LoVo (cell line): ENCODE results near the gene CHD9NB.
"Not testable (repeated sequence)": the region's sequence is repeated elsewhere in the genome, so short reads cannot be mapped to it uniquely, and the experiment has no call there.

Source experiments
- DNase-seq: peaks from one replicate; pipeline ENCODE4 v3.0.0-alpha.2; 2016; ENCODE audit warnings: low spot score

CHD9NB gene

DNA sequence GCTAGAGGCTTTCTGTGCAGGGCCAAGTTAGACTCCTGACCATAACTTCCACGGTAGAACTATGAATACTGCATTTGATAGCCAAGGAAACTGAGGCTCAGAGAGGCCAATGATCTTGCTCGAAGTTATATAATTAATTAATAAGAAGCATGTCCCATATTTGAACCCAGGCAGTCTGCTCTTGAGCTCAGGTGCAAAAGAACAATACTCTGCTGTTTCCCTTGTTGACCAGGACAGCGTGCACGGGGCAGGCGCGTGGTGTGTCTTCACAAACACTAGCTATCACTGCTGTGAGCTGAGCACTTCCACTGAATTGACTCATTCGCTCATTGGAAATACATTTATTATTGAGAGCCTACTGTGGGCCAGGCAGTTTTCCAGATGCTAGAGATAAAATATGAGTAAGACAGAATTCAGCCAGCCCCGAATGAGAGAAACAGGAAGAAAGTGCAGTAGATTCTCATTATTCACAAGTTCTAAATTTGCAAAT lies 3.7 kb upstream of the CHD9NB start:
- no peak for DNase-seq

DNA sequence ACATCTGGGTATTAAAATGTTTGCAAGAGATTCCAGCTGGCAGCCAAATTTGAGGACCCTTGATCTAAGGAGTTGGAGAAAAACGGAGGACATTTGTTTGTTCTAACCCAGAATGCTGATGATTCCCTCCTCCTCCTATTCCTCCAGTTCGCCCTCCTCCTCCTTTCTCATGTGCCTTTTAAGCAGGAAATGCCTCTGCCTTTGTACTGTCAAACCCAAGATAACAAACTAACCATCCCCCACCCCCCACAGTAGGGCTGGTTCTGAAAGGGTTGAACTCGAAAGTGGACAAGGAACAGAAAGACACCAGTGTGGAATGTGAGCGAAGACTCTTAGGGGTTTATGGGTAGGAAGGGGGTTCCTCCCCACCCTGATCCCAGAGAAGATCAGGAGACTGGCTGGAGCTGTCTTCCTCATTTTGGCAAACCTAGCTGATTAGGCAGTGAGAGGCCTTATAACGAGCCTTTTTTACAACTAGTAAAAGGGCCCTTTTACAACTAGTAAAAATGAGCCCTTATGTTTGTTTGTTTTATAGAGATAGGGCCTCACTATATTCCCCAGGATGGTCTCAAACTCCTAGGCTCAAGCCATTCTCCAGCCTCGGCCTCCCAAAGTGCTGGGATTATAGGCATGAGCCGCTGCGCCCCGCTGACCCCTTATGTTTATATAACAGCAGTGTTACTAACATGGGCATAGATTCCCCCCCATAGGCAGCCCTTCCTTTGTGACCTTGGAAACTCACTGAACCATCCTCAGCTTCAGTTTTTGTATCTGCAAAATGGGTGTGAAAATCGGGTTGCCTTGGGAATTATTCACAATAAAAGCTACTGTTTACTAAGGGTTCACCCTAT lies 3.1 kb upstream of the CHD9NB start:
- no peak for DNase-seq

DNA sequence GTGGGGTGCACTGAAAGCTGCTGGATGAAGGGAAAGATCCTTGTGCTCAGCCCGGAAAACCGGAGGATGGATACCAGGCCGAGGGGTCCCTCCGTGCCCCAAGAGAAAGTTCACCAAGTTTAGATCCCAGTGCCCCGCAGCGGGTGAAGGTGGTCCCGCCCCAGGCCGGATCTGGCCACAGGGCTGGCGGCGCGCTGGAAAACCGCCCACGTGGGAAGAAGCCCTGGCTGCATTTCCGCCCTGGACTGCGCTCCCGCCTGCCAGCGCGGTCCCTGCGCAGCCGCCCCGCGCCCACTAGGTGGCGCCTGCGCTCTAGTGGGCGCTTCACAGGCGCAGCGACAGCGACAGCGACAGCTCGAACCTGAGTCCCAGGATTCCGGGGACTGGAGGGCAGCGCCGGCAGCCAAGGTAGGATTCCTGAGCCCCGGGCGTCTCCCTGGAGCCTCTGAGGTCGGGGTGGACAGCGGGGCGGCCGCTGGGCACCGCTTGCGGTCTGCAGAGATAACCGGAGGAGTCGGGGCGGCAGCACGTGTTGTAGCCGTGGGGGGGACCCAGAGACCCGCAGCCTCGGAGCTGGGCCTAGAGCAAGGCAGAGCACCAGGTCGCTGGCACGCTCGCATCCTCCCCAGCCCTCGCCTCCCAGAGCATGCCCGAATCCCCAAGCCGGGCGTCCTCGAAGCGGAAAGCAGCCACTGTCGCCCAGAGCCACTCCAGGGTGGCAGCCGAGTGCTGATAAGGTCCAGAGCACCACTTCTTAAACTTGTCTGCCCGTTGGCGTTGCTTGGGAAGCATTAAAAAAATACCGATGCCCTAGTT lies 2.2 kb upstream of the CHD9NB start, which contains the start of gene CHD9:
TSS of gene CHD9 (plus strand) at position 322 of the 816 bp plus-strand sequence. CDS start 101,099 bp downstream, outside the sequence.
- DNase-seq, result peak; percentile 92

DNA sequence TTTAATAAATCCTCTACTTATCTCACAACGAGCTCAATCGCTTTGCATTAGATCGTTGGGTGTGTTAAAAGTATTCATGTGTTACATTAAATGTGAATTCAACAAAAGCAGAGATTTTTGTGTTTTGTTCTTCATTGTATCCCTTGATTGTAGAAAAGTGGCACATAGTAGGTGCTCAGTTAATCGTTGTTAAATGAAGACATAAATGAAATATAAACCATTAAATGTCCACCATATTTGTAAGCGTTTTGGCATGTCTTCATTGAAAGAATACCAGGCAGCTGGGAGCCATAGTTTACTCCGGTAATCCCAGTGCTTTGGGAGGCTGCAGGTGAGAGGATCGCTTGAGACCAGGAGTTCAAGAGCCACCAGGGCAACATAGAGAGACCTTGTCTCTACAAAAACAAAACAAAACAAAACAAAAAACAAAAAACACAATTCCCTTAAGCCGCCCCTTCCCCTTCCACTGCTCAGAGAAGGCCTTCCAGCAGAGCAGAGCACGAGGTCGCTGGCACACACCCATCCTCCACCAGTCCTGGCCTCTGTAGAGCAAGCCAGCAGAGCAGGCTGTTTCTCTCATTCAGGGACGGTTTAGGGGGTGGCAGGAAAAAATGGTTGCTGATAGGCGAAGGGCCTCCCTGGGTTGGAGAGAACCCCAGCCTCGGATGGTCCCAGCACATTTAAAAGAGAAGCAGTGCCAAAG lies 1.4 kb upstream of the CHD9NB start:
- no peak for DNase-seq

DNA sequence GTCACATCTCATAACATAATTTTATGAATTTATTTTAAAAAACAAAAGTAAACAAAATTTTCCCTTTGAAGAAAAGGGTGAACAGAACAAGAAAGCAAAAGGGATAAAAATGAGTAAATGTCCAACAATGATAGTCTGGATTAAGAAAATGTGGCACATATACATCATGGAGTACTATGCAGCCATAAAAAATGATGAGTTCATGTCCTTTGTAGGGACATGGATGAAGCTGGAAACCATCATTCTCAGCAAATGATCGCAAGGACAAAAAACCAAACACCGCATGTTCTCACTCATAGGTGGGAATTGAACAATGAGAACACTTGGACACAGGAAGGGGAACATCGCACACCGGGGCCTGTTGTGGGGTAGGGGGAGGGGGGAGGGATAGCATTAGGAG lies 1.4 kb downstream of the CHD9NB start:
- DNase-seq, result not testable (repeated sequence)

DNA sequence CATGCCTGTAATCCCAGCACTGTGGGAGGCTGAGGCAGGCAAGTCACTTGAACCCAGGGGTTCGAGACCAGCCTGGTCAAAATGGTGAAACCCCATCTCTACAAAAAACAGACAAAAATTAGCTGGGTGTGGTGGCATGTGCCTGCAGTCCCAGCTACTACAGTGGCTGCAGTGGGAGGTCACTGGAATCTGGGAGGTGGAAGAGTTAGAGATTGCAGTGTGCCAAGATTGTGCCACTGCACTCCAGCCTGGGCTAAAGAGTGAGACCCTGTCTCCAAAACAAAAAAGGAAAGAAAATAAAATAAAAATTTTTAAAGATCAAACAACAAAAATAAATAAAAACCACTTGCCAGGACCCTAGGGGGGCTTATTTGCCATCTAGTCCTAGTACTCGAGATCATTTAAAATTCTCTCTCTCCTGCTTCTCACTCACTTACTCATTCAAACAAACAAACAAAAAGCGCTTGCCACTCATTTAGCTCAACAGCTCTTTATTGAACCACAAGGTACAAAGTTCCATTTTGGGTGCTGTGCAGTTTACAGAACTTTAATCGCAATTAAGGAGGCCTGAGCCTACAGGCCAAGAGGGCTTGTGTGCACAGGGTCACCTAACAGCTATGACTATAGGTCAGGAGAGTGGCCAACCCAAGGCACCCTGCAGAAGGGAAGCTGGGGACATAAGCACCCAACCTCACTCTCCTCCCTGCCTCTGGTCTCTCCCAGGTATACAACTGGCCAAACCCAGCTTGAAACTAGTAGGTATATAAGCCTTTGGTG lies 4.4 kb downstream of the CHD9NB start:
- DNase-seq, result peak; percentile 66

DNA sequence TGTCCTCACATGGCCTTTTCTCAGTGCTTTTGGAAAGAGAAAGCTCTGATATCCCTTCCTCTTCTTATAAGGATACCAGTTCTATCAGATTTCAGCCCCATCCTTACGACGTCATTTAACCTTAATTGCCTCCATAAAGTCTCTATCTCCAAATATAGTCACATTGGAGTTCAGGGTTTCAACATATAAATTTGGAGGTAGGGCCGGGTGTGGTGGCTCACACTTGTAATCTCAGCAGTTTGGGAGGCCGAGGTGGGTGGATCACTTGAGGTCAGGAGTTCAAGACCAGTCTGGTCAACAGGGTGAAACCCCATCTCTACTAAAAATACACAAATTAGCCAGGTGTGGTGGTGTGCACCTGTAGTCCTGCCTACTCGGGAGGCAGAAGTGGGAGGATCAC lies 5.2 kb downstream of the CHD9NB start:
- DNase-seq, result not testable (repeated sequence)

DNA sequence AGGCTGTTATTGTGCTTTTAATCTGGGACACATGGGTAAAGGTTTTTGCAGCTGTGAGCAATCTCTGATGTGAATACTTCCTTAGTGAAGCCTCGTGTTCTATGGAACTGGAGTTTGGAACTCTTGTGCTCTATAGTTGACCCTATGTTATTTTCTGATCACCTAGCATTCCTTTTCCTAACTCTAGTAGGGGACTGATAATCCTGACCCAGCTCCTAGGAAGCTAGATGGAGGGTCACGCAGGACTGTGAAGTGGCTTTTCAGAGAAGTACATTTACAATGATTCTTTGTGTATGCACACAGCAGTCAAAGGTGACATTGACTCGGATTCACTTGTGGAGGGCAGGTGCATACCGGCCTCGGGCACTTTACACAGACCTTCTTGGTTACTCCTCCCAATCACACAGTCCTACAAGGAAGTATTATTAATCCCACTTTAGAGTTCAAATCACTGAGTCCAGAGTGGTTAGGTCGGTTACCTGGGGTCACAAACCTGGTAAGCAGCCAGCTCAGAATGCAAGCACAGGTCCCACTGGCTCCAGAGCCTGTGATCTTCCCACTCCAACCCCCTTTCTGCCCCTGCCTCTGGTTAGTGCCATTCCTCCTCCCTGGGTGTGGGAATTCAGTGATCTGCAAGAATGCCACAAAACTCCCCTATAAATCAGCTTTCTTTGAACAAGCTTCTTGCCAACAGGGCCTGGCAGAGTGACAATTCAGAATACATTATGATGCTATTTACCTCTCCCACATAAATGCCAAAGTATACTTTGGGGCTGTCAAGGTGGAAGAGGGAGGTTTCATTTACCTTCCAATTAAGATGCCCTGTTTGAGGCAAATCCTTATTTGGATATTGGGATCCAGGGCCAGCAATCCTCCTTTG lies 7.1 kb downstream of the CHD9NB start:
- peak; percentile 60 for DNase-seq

DNA sequence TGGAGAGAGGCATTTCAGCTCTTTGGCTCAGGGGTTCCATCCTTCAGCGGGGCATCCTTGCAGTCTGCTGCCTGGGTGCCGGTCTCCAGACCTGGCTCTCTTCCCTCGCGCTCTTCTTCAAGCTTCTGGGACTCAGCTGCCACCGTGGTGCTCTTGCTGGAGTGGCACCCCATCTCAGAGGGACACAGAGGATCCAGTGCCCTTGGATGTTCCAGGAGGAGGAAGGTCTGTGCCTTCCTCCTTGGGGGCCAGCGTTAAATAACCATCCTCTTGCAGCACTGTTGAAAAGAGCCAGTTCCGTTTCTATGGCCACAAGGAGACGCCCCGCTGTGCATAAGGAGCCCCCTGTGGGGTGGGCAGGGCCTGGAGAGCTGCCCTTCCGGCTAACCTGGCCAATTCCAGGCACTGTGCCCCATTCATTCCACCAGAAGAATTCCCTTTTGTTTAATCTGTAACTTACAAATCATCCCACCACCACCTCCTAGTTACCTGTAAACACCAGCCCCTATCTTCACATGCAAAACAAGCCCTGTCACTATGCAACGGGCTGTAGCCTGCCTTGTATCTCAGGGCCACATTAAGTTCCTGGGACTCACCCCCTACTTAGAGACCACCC lies 8.6 kb downstream of the CHD9NB start:
- peak; percentile 82 for DNase-seq

DNA sequence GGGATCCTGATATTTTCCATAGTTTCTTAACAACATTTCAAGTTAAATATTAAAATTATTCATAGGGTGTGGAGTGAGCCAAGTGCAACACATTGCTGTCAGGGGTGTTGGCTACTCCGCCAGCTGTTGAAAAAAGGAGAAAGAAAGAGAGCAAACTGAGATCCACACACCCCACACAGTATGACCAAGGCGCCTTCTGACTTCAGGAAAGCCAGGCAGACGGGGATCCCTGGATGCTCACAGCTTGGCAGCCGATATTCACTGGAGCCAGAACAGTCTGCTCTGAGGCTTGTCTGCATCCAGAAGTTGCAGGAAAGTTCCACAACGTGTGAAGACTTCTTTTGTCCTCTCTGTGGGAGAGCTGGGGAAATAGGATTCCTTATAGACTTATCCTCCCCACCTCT lies 9.3 kb downstream of the CHD9NB start:
- DNase-seq, result no peak

DNA sequence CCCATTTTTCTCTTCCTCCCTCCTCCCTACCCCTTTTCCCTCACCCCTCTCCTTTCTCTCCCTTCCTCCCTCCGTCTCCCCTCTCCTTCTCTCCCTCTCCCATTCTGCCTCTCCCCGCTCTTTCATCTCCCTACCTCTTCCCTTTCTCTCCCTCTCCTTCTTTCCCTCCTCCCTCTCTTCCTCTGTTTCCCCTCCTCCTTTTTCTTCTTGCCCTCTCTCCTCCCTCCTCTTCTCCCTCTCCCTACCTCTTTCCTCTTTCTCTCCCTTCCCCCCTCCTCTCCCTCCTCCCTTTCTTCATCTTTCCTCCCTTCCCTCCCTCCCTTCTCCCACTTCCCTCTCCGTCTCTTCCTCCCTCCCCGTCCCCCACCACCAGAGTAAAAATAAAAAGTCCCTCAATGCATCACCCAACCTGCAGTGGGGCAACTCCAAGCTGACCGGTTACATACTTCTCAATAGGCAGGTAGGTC lies 10.4 kb downstream of the CHD9NB start:
- no peak for DNase-seq

DNA sequence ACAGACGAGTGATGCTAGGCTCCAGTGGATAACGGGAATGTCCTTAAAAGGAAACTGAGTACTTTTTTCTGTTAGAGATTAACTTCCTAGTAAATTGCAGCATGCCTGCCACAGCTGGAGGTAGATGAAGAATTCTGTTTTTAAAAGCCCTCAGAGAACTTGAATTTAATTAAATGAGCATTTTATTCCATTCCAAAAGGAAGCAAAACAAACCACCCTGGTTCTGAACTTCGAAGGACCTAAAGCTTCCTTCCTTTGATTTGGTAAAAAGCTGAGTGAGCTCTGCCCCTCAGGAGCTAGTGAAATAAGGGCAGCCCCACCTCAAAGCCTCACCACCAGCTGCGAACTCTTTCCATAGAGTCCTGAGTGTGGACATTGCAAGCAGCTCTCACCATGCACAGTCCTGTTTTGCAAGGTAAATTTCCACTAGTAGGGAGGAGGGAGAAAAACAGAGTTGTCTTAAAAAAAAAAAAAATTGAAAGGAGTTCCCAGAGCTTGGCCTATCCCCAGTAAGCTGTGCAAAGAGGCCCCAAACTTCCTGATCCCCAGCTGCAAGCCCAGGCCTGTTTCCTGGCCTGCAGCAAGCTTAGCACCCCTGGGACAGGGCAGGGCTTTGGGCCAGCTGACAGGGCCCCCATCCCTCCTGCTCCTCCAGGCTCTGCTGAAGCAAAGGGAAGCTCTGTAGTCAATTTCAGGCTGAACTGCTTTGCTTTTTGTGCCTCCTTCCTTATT lies 11.2 kb downstream of the CHD9NB start:
- DNase-seq, result peak; percentile 54

DNA sequence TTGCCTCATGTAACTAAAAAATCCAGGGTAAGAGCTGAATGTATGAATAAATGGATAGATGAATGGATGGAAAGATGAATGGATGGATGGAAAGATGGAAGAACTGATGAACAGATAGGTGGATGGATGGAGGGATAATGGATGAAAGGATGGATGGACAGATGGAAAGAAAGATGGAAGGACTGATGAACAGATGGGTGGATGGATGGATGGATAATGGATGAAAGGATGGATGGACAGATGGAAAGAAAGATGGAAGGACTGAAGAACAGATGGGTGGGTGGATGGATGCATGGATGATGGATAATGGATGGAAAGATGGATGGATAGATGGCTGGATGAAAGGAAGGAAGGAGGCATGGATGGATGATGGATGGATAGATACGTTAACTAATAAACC lies 11.9 kb downstream of the CHD9NB start:
- DNase-seq, result no peak

DNA sequence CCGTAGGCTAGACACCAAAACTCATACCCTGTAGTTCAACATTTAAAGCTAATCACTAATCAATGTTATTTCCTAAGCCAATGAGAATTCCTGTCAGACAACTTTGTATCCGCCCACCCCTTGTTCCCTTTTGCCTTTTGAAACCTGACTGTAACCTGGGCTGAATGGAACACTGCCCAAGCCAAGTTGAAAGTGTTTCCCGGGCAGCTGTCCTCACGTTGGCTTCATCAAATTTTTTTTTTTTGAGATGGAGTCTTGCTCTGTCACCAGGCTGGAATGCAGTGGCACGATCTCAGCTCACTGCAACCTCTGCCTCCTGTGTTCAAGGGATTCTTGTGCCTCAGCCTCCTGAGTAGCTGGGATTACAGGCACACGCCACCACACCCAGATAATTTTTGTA lies 16.0 kb downstream of the CHD9NB start:
- not testable (repeated sequence) for DNase-seq

DNA sequence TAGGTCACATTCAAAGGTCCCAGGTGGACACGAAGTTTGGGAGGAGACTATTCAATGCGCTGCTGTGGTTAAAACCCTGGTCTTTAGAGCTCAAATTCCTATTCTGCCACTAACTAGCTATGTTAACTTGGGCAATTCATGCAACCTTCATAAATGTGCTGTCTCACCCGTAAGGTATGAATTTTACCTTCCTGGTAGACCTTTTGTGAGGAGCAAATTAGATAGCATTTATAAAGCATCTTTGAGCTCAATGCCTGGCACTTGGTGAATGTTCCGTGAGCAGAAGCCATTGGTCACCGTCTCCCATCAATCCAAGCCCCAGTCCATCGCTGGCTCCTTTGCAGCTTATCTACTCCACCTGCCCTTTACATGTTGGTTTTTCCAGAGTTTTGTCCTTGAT lies 16.6 kb downstream of the CHD9NB start:
- DNase-seq, result no peak

DNA sequence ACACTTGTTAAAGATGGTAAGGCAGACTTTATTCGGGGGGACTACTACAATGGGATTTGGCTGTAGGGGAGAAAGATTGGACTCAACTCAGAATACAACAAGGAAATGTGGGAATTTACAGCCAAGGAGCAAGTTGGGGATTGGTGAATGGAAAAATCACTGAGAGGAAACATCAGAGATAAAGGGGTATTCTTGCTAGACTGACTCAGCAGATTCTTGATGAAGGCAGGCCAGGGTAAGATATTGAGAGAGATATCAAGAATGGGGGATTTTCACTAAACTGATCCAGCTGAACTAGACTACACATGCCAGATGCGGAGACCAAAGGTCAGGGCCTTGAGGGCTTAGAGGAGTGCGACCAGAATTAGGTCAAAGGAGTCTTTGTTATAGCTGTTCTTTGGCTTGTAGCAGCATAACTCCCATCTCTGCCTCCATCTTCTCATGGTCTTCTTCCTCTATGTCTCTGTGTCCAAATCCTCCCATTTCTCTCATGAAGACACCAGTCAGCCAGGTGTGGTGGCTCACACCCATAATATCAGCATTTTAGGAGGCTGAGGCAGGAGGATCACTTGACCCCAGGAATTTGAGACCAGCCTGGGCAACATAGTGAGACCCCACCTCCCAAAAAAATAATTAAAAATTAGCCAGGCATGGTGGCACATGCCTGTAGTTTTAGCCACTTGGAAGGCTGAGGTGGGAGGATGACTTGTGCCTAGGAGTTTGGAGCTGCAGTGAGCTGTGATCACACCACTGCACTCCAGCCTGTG lies 17.3 kb downstream of the CHD9NB start:
- no peak for DNase-seq

DNA sequence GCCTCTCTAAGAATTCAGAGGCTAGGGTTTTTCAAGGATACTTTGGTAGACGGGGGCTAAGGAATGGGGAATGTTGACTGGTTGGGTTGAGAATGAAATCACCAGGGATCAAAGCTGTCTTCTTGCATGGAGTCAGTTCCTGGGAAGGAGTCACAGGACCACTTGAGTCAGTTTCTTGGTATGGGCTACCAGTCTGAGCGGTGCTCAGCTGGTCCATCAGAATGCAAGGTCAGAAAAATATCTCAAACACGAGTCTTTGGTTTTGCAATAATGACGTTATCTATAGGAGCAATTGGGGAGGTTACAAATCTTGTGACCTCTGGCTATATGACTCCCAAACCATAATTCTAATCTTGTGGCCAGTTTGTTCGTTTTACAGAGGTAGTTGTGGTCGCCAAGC lies 18.4 kb downstream of the CHD9NB start:
- no peak for DNase-seq

DNA sequence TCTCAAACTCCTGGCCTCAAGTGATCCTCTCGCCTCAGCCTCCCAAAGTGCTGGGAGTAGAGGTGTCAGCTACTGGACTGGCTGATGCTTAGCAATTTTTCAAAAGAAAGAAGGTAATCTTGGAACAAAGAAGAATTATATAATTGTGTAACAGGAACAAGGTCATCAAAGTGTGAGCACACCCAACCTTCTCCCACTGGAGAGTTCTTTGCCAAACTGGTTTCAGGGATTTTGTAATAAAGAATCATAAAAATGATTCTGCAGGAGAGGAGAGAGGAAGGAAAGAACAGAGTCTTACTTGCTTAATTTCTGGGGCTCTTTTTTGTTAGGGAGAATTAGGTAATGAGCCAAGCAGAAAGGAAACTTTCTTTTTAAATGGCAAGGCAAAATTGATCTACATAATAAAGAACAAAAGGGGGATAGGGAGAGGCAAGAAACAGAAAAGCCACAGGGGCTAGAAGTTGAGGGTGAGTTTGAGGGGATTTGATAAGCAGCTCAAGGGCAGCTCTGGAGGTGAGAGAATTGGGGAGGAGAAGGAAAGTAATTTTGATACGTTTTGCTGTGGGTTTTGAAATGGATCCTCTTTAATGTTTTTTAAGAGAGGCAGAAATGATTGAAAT lies 21.3 kb downstream of the CHD9NB start:
- no peak for DNase-seq
